H9 (cell line): ENCODE results near the gene C15orf62. TPM values are rescaled to one million over a fixed set of nuclear protein-coding genes. Genes with fewer than 3 reads are reported as not detected.

Source experiments
- DNase-seq: peaks from one replicate; pipeline ENCODE4 v3.0.0-alpha.2; 2017
- H2AFZ ChIP-seq: one replicate; pipeline ENCODE4 v1.6.1; 2013; ENCODE audit warnings: mild to moderate bottlenecking, low read length, control low read depth, moderate library complexity
- H2AK5ac ChIP-seq: 2 replicates; pipeline ENCODE4 v1.6.1; 2013; ENCODE audit warnings: low read length, control low read depth, mixed read lengths; ENCODE audit not compliant: insufficient read length
- H2BK120ac ChIP-seq: one replicate; pipeline ENCODE4 v1.6.1; 2013; ENCODE audit warnings: low read depth, mild to moderate bottlenecking, low read length, control low read depth, inconsistent platforms; ENCODE audit not compliant: poor library complexity, severe bottlenecking
- H2BK12ac ChIP-seq: 2 replicates; pipeline ENCODE4 v1.6.1; 2013; ENCODE audit warnings: low read length, control low read depth, mixed read lengths, low read depth; ENCODE audit not compliant: insufficient read length
- H2BK15ac ChIP-seq: 2 replicates; pipeline ENCODE4 v1.6.1; 2013; ENCODE audit warnings: low read depth, low read length, control low read depth
- H2BK20ac ChIP-seq: one replicate; pipeline ENCODE4 v1.6.1; 2013; ENCODE audit warnings: low read depth, mild to moderate bottlenecking, low read length, control low read depth, inconsistent platforms; ENCODE audit not compliant: poor library complexity, severe bottlenecking
- H2BK5ac ChIP-seq: 2 replicates; pipeline ENCODE4 v1.6.1; 2013; ENCODE audit warnings: low read length, control low read depth, mixed read lengths; ENCODE audit not compliant: insufficient read length
- H3K14ac ChIP-seq: 2 replicates; pipeline ENCODE4 v1.6.1; 2013; ENCODE audit warnings: low read length, control low read depth; ENCODE audit not compliant: insufficient read depth
- H3K18ac ChIP-seq: 2 replicates; pipeline ENCODE4 v1.6.1; 2013; ENCODE audit warnings: low read depth, mild to moderate bottlenecking, mixed read lengths, low read length, control low read depth; ENCODE audit not compliant: insufficient read length
- H3K23ac ChIP-seq: 2 replicates; pipeline ENCODE4 v1.6.1; 2013; ENCODE audit warnings: low read length, control low read depth, mixed read lengths, low read depth; ENCODE audit not compliant: insufficient read length
- H3K23me2 ChIP-seq: 2 replicates; pipeline ENCODE4 v1.6.1; 2013; ENCODE audit warnings: low read depth, mild to moderate bottlenecking, mixed read lengths, low read length, control low read depth; ENCODE audit not compliant: insufficient read length, poor library complexity, severe bottlenecking
- H3K27ac ChIP-seq: 2 replicates; pipeline ENCODE4 v1.5.1; 2013; ENCODE audit warnings: low read length, control low read depth, mixed read lengths, low read depth; ENCODE audit not compliant: insufficient read length
- H3K27me3 ChIP-seq: 2 replicates; pipeline ENCODE4 v1.6.1; 2013; ENCODE audit warnings: low read length, control low read depth, inconsistent platforms; ENCODE audit not compliant: insufficient read depth
- H3K4ac ChIP-seq: 2 replicates; pipeline ENCODE4 v1.6.1; 2013; ENCODE audit warnings: low read depth, mild to moderate bottlenecking, control low read depth, inconsistent platforms, low read length, moderate library complexity
- H3K4me1 ChIP-seq: 2 replicates; pipeline ENCODE4 v1.6.1; 2013; ENCODE audit warnings: low read length, control low read depth, inconsistent platforms; ENCODE audit not compliant: insufficient read depth
- H3K4me2 ChIP-seq: 2 replicates; pipeline ENCODE4 v1.6.1; 2013; ENCODE audit warnings: low read length, control low read depth, mixed read lengths; ENCODE audit not compliant: insufficient read length, insufficient read depth
- H3K56ac ChIP-seq: 2 replicates; pipeline ENCODE4 v1.6.1; 2013; ENCODE audit warnings: low read depth, mild to moderate bottlenecking, mixed read lengths, low read length, control low read depth; ENCODE audit not compliant: insufficient read length
- H3K79me1 ChIP-seq: 2 replicates; pipeline ENCODE4 v1.6.1; 2013; ENCODE audit warnings: low read depth, mild to moderate bottlenecking, moderate library complexity, low read length, control low read depth, inconsistent platforms; ENCODE audit not compliant: insufficient read depth, poor library complexity, severe bottlenecking
- H3K79me2 ChIP-seq: 2 replicates; pipeline ENCODE4 v1.6.1; 2013; ENCODE audit warnings: low read length, control low read depth, inconsistent platforms; ENCODE audit not compliant: insufficient read depth
- H3K9ac ChIP-seq: 2 replicates; pipeline ENCODE4 v1.6.1; 2013; ENCODE audit warnings: low read length, control low read depth, mixed read lengths; ENCODE audit not compliant: insufficient read length; ENCODE audit errors: extremely low read depth
- H3K9me3 ChIP-seq: one replicate; pipeline ENCODE4 v1.6.1; 2013; ENCODE audit warnings: low read depth, low read length, inconsistent platforms; ENCODE audit not compliant: control insufficient read depth
- H3T11ph ChIP-seq: one replicate; pipeline ENCODE4 v1.6.1; 2013; ENCODE audit warnings: mild to moderate bottlenecking, low read length, control low read depth, inconsistent platforms
- H4K20me1 ChIP-seq: one replicate; pipeline ENCODE4 v1.6.1; 2013; ENCODE audit not compliant: control insufficient read depth, insufficient read length, insufficient read depth
- H4K5ac ChIP-seq: 2 replicates; pipeline ENCODE4 v1.6.1; 2013; ENCODE audit warnings: low read depth, mild to moderate bottlenecking, mixed read lengths, low read length, control low read depth; ENCODE audit not compliant: insufficient read length
- H4K8ac ChIP-seq: replicated peaks from 2 replicates; pipeline ENCODE4 v1.6.1; 2013; ENCODE audit warnings: low read length, control low read depth, mixed read lengths, low read depth; ENCODE audit not compliant: insufficient read length
- H4K91ac ChIP-seq: 2 replicates; pipeline ENCODE4 v1.6.1; 2013; ENCODE audit warnings: low read depth, mild to moderate bottlenecking, moderate library complexity, mixed read lengths, low read length, control low read depth; ENCODE audit not compliant: insufficient read length
- H3K27ac Mint-ChIP-seq, 3 experiments: 2 replicates in 2 of 3; 3 replicates in 1 of 3; pipeline ENCODE4 v1.8.0; 2020 to 2021; ENCODE audit warnings: mixed read lengths in 3 of 3, mild to moderate bottlenecking in 1 of 3, moderate library complexity in 1 of 3
- H3K27me3 Mint-ChIP-seq: 2 replicates; pipeline ENCODE4 v1.8.0; 2021; ENCODE audit warnings: low read depth, mild to moderate bottlenecking, moderate library complexity, mixed read lengths
- H3K36me3 Mint-ChIP-seq, 3 experiments: 2 replicates in 2 of 3; 3 replicates in 1 of 3; pipeline ENCODE4 v1.8.0; 2020 to 2021; ENCODE audit warnings: low read depth in 3 of 3, mixed read lengths in 3 of 3; ENCODE audit not compliant: insufficient read depth in 1 of 3
- H3K4me1 Mint-ChIP-seq, 2 experiments: 2 replicates each; pipeline ENCODE4 v1.8.0; 2020; ENCODE audit warnings: mixed read lengths in 2 of 2
- H3K4me3 Mint-ChIP-seq, 2 experiments: 2 replicates in 1 of 2; 3 replicates in 1 of 2; pipeline ENCODE4 v1.8.0; 2020 to 2021; ENCODE audit warnings: mild to moderate bottlenecking in 2 of 2, mixed read lengths in 2 of 2, moderate library complexity in 1 of 2
- H3K9me3 Mint-ChIP-seq, 2 experiments: 2 replicates in 1 of 2; 3 replicates in 1 of 2; pipeline ENCODE4 v1.8.0; 2020; ENCODE audit warnings: mild to moderate bottlenecking in 2 of 2, mixed read lengths in 2 of 2, moderate library complexity in 1 of 2
- WGBS: extraction: QIAGEN DNeasy Blood & Tissue Kit; methylation state at CpG from one replicate; pipeline ENCODE4 v1.1.7; 2013; ENCODE audit warnings: missing lambda C conversion rate, low lambda C conversion rate, mixed read lengths; ENCODE audit not compliant: insufficient read length; ENCODE audit errors: extremely low coverage; 5-methylcytosine and 5-hydroxymethylcytosine counted together
- total RNA-seq: library from RNA; stranded (reverse); gene quantifications from 2 replicates; pipeline ENCODE4 v1.2.1, GENCODE V29; 2021
- TF ChIP-seq, protein P1 (sequence below): fragments of 200-600 bp; sonication (generic); conservative IDR thresholded peaks from 3 replicates; pipeline ENCODE4 v1.8.0; 2021; ENCODE audit warnings: antibody characterized with exemption, mild to moderate bottlenecking

C15orf62 gene
- total RNA-seq, 1 experiment from 2014 or later = 0.70 TPM

DNA sequence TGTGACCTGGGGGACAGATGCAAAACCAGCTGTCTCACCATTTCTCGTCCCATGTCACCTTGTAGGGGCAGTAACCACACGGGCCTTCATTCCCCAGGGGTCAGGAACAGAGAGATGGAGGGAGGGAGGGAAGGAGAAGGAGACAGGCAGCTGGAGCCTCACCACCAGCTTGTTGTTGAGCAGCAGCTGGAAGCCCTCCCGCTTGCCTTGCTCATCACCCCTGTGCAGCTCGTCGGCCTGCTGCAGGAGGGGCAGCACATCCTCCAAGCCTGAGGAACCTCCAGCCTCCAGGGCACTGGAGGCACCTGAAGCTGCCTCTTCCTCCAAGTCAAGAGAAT, 25.0 kb upstream of the C15orf62 start:
- peaks cover 5 to 31% (median 22%) of the 10 kb centered on the region in 3 experiments; a peak in 5 of 7 replicates for H3K36me3 Mint-ChIP-seq
- H4K5ac ChIP-seq = no peak overlapping the region
- H3T11ph ChIP-seq = no peak overlapping the region
- H3K27ac Mint-ChIP-seq = peak overlapping the region; percentile 37 to 89 (median 85); a peak in 5 of 7 replicates
- DNase-seq = no peak
- no peak overlapping the region for H2BK120ac ChIP-seq
- 0 out of 2 replicates have a peak, but pooled peaks cover 2% of the 10 kb centered on the region for H3K4me1 ChIP-seq
- H2BK12ac ChIP-seq = no peak overlapping the region
- no peaks in the 10 kb centered on the region for H3K27me3 ChIP-seq
- H2AK5ac ChIP-seq = no peak overlapping the region
- H3K9me3 Mint-ChIP-seq = no peaks in the 10 kb centered on the region
- no peak overlapping the region for H4K91ac ChIP-seq
- no peak overlapping the region for H3K4me2 ChIP-seq
- H2BK20ac ChIP-seq = no peak overlapping the region
- no CpG with 5 or more reads among the region's 5 CpGs for WGBS
- H3K18ac ChIP-seq = no peak overlapping the region
- no peaks in the 10 kb centered on the region for H3K79me2 ChIP-seq
- H2AFZ ChIP-seq = no peak overlapping the region
- peaks cover 17 to 24% of the 10 kb centered on the region in 2 experiments for H3K4me1 Mint-ChIP-seq
- no peaks in the 10 kb centered on the region for H3K27me3 Mint-ChIP-seq
- no peak overlapping the region for H3K23ac ChIP-seq
- H3K4ac ChIP-seq = no peak overlapping the region
- H3K9ac ChIP-seq = no peak overlapping the region
- no peak overlapping the region for H2BK5ac ChIP-seq
- no peak overlapping the region for H4K8ac ChIP-seq
- H2BK15ac ChIP-seq = no peak overlapping the region
- no peak overlapping the region for H3K56ac ChIP-seq
- no peak overlapping the region for H3K4me3 Mint-ChIP-seq
- H4K20me1 ChIP-seq = no peaks in the 10 kb centered on the region
- no peaks in the 10 kb centered on the region for H3K9me3 ChIP-seq
- H3K23me2 ChIP-seq = no peaks in the 10 kb centered on the region
- no peak overlapping the region for H3K14ac ChIP-seq
- H3K79me1 ChIP-seq = no peaks in the 10 kb centered on the region
- H3K27ac ChIP-seq = no peak overlapping the region
- TF ChIP-seq, protein P1, sequence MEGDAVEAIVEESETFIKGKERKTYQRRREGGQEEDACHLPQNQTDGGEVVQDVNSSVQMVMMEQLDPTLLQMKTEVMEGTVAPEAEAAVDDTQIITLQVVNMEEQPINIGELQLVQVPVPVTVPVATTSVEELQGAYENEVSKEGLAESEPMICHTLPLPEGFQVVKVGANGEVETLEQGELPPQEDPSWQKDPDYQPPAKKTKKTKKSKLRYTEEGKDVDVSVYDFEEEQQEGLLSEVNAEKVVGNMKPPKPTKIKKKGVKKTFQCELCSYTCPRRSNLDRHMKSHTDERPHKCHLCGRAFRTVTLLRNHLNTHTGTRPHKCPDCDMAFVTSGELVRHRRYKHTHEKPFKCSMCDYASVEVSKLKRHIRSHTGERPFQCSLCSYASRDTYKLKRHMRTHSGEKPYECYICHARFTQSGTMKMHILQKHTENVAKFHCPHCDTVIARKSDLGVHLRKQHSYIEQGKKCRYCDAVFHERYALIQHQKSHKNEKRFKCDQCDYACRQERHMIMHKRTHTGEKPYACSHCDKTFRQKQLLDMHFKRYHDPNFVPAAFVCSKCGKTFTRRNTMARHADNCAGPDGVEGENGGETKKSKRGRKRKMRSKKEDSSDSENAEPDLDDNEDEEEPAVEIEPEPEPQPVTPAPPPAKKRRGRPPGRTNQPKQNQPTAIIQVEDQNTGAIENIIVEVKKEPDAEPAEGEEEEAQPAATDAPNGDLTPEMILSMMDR = no peak
